HG02870 (cell line): Measurements from ENCODE around the gene CACNA1C.

Experiments used
- ATAC-seq: cut with Tn5 transposase; IDR thresholded peaks from one replicate; pipeline ENCODE4 v1.9.1; 2021; ENCODE audit warnings: mild to moderate bottlenecking, moderate library complexity; ENCODE audit not compliant: unreplicated experiment

The CACNA1C gene

GRCh38 chr12:2596441-2596840, 543.7 kb downstream of the CACNA1C start:
- no peak for ATAC-seq

GRCh38 chr12:2605301-2605700, 552.5 kb downstream of the CACNA1C start:
- ATAC-seq, result no peak

- ATAC-seq, result no peak
Measured at GRCh38 chr12:2606186-2606910, 553.6 kb downstream of the CACNA1C start.

- ATAC-seq, result no peak
Measured at GRCh38 chr12:2607881-2608607, 555.3 kb downstream of the CACNA1C start.

- ATAC-seq, result no peak
Measured at GRCh38 chr12:2608608-2608945, 555.8 kb downstream of the CACNA1C start.

- no peak for ATAC-seq
Measured at GRCh38 chr12:2609020-2609419, 556.2 kb downstream of the CACNA1C start.

- no peak for ATAC-seq
Measured at GRCh38 chr12:2610358-2610757, 557.6 kb downstream of the CACNA1C start.

- no peak for ATAC-seq
Measured at GRCh38 chr12:2613326-2614073, 560.7 kb downstream of the CACNA1C start.

GRCh38 chr12:2614341-2614740, 561.6 kb downstream of the CACNA1C start:
- ATAC-seq, result no peak

GRCh38 chr12:2615665-2616402, 563.0 kb downstream of the CACNA1C start:
- ATAC-seq, result no peak

- ATAC-seq, result no peak
Measured at GRCh38 chr12:2616763-2617162, 564.0 kb downstream of the CACNA1C start.

GRCh38 chr12:2617365-2617764, 564.6 kb downstream of the CACNA1C start:
- ATAC-seq, result no peak

- ATAC-seq, result no peak
Measured at GRCh38 chr12:2618291-2618995, 565.7 kb downstream of the CACNA1C start.

- ATAC-seq, result no peak
Measured at GRCh38 chr12:2619136-2619535, 566.3 kb downstream of the CACNA1C start.

GRCh38 chr12:2622460-2622859, 569.7 kb downstream of the CACNA1C start:
- ATAC-seq, result no peak

- ATAC-seq, result no peak
Measured at GRCh38 chr12:2623472-2623871, 570.7 kb downstream of the CACNA1C start.

- ATAC-seq, result no peak
Measured at GRCh38 chr12:2624543-2625288, 571.9 kb downstream of the CACNA1C start.

GRCh38 chr12:2625289-2625612, 572.5 kb downstream of the CACNA1C start:
- ATAC-seq, result no peak

- ATAC-seq, result no peak
Measured at GRCh38 chr12:2627076-2627834, 574.5 kb downstream of the CACNA1C start.
